Activated CD8-positive, alpha-beta memory T cell treated with anti-CD3 and anti-CD28 coated beads, Interleukin-2, amount 50 U/mL, for 1 hour (primary cell): ENCODE results near the gene LRWD1.
"Not testable (repeated sequence)": the region's sequence is repeated elsewhere in the genome, so short reads cannot be mapped to it uniquely, and the experiment has no call there.

Source experiments
- DNase-seq: peaks from one replicate; pipeline ENCODE4 v3.0.0-alpha.2; 2020; ENCODE audit errors: extremely low read depth

Gene LRWD1

DNA sequence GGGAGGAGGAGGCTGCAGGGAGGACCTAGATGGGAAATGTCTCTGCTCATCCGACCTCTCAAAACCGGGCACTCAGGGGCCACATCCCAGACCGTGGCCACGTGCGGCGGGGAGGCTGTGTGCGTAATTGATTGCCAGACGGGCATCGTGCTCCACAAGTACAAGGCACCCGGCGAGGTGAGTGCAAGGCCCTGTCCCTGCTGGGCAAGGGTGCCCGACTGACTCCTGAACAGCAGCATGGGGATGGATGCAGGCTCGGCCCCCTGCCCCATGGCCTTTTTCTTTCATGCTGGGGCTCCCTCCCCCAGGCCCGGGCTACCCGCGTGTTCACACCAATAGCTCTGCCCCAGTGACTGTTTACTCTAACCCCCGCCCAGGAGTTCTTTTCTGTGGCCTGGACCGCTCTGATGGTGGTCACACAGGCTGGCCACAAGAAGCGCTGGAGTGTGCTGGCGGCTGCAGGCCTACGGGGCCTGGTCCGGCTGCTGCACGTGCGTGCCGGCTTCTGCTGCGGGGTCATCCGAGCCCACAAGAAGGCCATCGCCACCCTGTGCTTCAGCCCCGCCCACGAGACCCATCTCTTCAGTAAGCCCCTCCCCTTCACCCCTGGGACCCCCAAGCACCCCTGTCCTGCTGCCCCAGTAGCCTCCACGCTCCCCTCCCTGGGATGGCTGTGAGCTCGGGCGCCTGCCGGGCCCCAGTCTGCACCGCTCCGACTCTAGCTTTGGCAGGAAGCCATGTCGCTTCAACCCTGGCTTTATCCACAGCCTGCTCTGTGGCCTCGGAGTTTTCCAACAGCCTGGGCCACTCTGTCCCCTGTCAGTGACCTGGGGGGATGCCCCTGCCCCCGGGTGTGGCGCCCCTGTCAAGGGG lies 3.9 kb downstream of the LRWD1 start:
- no peak for DNase-seq

GRCh38 chr7:102469351-102469971 lies 4.7 kb downstream of the LRWD1 start:
- DNase-seq: no peak

DNA sequence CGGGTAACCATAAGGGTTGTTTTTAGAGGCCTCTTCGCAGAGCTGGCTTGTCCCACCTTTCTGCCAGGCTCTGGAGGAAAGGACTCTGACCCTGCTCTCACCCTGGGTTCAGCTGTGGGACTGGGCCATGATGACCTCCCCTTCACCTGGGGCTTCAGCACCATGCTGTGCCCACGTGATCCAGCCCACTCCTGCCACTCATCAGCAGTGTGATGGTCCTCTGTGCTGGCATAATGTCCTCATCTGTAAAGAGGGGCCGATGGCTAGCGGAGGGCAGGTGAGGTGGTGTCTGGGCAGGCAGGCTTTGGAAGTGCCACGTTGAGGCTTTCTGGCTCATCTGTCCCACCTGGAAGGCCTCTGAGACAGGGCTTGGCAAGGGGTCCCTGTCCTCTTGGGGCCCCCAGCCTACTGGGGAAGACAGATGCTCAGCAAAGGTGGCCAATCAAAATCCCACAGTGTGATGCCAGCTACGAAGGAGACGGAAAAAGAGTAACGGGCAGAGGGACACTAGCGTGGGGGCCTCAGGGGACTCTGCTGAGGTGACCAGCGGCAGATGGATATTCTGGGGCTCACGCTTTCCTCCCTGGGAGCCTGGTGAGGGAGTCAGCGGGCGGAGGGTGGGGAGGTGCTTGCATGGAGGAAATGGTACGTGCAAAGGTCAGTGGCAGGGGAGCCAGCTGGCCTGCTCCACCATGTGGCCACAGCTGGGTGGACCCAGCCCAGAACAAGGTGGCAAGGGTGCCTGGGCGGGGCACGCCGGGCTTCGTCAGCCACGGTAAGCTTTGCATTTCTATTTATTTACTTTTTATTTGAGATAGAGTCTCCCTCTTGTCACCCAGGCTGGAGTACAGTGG lies 5.4 kb downstream of the LRWD1 start:
- no peak for DNase-seq

DNA sequence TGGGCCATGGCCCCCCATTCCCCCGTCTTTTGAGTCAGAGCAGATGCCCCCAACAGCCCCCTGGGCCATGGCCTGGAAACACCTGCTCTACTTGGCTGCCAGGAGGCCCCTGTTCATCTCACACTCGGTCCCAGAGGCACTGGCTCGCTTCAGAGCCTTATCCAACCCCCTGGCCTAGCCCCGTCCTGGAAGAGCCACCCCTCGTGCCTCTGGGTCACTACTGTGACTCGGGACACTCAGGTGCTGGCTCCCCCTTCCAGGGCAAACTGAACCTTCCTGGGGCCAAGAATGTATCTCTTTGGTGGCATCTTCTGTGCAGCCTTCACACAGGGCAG lies 7.0 kb downstream of the LRWD1 start:
- no peak for DNase-seq

DNA sequence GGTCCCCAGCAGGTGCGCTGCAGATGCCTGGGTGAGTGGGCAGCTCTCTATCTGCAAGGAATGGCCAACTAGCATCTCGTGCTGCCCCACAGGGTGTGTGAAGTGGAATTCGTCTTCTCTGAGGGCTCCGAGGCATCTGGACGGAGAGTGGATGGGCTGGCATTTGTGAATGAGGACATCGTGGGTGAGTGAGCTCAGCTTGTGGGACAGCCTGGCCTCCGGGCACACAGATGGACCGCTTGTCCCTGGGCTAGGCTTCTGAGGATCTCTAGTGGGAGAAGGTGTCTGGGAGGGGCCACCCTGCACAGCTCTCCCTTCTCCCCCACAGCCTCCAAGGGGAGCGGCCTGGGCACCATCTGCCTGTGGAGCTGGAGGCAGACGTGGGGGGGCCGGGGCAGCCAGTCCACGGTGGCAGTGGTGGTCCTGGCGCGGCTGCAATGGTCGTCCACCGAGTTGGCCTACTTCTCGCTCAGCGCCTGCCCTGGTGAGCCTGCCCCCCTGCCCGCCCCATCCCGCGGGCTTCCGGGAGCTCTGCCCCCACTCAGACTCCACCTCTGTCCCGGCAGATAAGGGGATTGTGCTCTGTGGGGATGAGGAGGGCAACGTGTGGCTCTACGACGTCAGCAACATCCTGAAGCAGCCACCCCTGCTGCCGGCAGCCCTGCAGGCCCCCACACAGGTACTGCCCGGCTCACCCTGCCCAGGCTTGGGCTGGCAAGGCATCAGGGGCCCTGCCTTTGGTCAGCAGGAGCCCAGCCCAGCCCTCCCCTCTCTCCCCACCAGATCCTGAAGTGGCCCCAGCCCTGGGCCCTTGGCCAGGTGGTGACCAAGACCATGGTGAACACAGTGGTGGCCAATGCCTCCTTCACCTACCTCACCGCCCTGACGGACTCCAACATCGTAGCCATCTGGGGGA lies 7.6 kb downstream of the LRWD1 start:
- DNase-seq: no peak

- no peak for DNase-seq
These were observed 8.6 kb downstream of the LRWD1 start for GRCh38 chr7:102473271-102473991.

GRCh38 chr7:102474116-102474515 lies 9.3 kb downstream of the LRWD1 start:
- not testable (repeated sequence) for DNase-seq

GRCh38 chr7:102474736-102475435 lies 10.1 kb downstream of the LRWD1 start:
- not testable (repeated sequence) for DNase-seq

DNA sequence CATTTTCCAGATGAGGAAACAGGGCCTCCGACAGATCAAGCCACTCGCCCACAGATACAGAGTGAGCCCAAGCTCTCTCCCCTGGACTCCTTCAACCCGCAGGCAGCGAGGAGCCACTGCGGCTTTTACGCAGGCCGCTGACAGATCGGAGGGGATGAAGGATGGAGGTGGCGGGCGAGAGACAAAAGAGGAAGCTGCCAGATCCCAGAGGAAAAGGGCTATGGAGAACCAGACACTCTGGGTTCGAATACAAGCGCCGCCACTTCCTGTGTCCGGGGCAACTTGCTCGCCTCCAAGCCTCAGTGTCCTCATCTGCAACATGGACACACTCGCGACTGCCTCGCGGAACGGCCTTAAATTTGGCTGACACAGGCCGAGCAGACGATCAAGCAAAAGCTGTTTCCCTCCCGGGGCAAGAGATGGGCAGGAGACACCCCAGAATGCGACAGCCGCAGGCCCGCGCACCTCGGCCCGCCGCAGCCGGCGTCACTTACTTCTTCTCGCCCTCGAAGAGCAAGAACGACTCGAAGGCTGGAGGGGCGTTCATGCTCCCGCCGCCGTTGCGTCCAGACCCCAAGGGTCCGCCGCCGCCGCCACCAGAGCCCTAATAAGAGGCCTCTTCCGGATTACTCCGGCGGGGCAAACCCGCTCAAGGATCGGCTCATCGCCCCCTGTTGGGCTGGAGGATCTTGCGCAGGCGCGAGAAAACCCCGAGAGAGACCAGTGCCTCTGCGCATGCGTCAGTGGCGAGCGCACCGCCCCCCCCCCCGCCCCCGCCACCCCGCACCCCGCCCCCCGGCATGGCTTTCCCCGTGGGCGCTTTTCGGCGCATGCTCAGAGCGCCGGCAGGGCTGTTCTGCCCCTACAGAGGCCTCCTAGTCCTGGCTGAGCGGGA lies 13.8 kb downstream of the LRWD1 start, which contains the start of gene POLR2J:
TSS of gene POLR2J (minus strand) at position 609 of the 895 bp plus-strand sequence. CDS start at position 547, 62 bp downstream.
- peak; percentile 86 for DNase-seq

DNA sequence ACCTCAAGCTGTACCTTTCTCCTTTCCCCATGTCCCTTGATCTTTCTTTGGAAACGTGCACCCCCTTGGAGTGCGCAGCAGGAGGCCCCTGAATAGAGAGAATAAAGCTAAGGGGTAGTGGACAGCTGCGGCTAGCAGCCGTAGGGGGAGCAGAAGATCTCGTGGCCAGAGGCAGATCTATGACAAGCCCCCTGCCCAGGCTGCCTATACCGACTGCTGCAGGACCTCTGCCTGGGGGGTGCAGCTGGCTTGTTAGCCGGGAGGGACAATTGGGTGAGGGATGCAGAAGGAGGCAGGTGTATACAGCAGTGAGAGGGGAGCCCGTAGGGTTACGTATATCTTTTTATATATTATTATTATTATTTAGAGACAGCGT lies 14.4 kb downstream of the LRWD1 start:
- DNase-seq: not testable (repeated sequence)

DNA sequence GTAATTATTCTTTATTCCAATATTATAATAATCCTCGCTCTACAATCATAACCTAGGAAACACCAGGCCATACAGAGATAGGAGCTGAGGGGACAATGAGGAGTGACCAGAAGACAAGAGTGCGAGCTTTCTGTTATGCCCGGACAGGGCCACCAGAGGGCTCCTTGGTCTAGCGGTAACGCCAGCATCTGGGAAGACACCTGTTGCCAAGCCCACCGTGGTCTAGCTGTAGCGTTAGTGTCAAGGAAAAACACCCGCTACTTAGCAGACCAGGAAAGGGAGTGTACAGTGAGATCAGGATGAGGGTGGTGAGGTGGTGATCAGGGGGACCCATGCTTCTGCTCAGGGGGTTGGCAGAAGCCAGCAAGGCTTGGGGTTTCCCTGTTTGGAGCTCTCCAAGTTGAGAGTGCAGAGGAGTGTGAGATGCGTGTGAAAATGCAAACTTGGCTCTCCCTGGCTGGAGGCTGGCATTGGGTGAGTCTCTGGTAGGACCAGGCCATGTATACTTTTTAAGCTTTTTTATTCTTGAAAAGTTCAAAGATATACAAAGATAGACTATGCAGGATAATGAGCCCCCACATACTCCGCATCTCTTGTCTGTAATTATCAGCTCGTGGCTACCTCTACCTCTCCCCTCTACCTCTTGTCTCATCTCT lies 15.3 kb downstream of the LRWD1 start:
- DNase-seq: not testable (repeated sequence)

- DNase-seq: not testable (repeated sequence)
These were observed 17.2 kb downstream of the LRWD1 start for GRCh38 chr7:102481962-102482361.

GRCh38 chr7:102484317-102484716 lies 19.5 kb downstream of the LRWD1 start:
- not testable (repeated sequence) for DNase-seq

GRCh38 chr7:102490529-102491075 lies 25.8 kb downstream of the LRWD1 start:
- DNase-seq: not testable (repeated sequence)

GRCh38 chr7:102493220-102493935 lies 28.6 kb downstream of the LRWD1 start:
- not testable (repeated sequence) for DNase-seq

GRCh38 chr7:102494026-102494425 lies 29.2 kb downstream of the LRWD1 start:
- not testable (repeated sequence) for DNase-seq

- DNase-seq: not testable (repeated sequence)
These were observed 29.8 kb downstream of the LRWD1 start for GRCh38 chr7:102494473-102495149.
